H9 (cell line): ENCODE measurements around the gene MMEL1. TPM values are rescaled to one million over a fixed set of nuclear protein-coding genes. Genes with fewer than 3 reads are reported as not detected.

ENCODE experiments used
- DNase-seq: peaks from one replicate; pipeline ENCODE4 v3.0.0-alpha.2; 2017
- H2AFZ ChIP-seq: one replicate; pipeline ENCODE4 v1.6.1; 2013; ENCODE audit warnings: mild to moderate bottlenecking, low read length, control low read depth, moderate library complexity
- H2AK5ac ChIP-seq: 2 replicates; pipeline ENCODE4 v1.6.1; 2013; ENCODE audit warnings: low read length, control low read depth, mixed read lengths; ENCODE audit not compliant: insufficient read length
- H2BK120ac ChIP-seq: one replicate; pipeline ENCODE4 v1.6.1; 2013; ENCODE audit warnings: low read depth, mild to moderate bottlenecking, low read length, control low read depth, inconsistent platforms; ENCODE audit not compliant: poor library complexity, severe bottlenecking
- H2BK12ac ChIP-seq: 2 replicates; pipeline ENCODE4 v1.6.1; 2013; ENCODE audit warnings: low read length, control low read depth, mixed read lengths, low read depth; ENCODE audit not compliant: insufficient read length
- H2BK15ac ChIP-seq: 2 replicates; pipeline ENCODE4 v1.6.1; 2013; ENCODE audit warnings: low read depth, low read length, control low read depth
- H2BK20ac ChIP-seq: one replicate; pipeline ENCODE4 v1.6.1; 2013; ENCODE audit warnings: low read depth, mild to moderate bottlenecking, low read length, control low read depth, inconsistent platforms; ENCODE audit not compliant: poor library complexity, severe bottlenecking
- H2BK5ac ChIP-seq: 2 replicates; pipeline ENCODE4 v1.6.1; 2013; ENCODE audit warnings: low read length, control low read depth, mixed read lengths; ENCODE audit not compliant: insufficient read length
- H3K14ac ChIP-seq: 2 replicates; pipeline ENCODE4 v1.6.1; 2013; ENCODE audit warnings: low read length, control low read depth; ENCODE audit not compliant: insufficient read depth
- H3K18ac ChIP-seq: 2 replicates; pipeline ENCODE4 v1.6.1; 2013; ENCODE audit warnings: low read depth, mild to moderate bottlenecking, mixed read lengths, low read length, control low read depth; ENCODE audit not compliant: insufficient read length
- H3K23ac ChIP-seq: 2 replicates; pipeline ENCODE4 v1.6.1; 2013; ENCODE audit warnings: low read length, control low read depth, mixed read lengths, low read depth; ENCODE audit not compliant: insufficient read length
- H3K23me2 ChIP-seq: 2 replicates; pipeline ENCODE4 v1.6.1; 2013; ENCODE audit warnings: low read depth, mild to moderate bottlenecking, mixed read lengths, low read length, control low read depth; ENCODE audit not compliant: insufficient read length, poor library complexity, severe bottlenecking
- H3K27ac ChIP-seq: 2 replicates; pipeline ENCODE4 v1.5.1; 2013; ENCODE audit warnings: low read length, control low read depth, mixed read lengths, low read depth; ENCODE audit not compliant: insufficient read length
- H3K27me3 ChIP-seq: 2 replicates; pipeline ENCODE4 v1.6.1; 2013; ENCODE audit warnings: low read length, control low read depth, inconsistent platforms; ENCODE audit not compliant: insufficient read depth
- H3K4ac ChIP-seq: 2 replicates; pipeline ENCODE4 v1.6.1; 2013; ENCODE audit warnings: low read depth, mild to moderate bottlenecking, control low read depth, inconsistent platforms, low read length, moderate library complexity
- H3K4me1 ChIP-seq: 2 replicates; pipeline ENCODE4 v1.6.1; 2013; ENCODE audit warnings: low read length, control low read depth, inconsistent platforms; ENCODE audit not compliant: insufficient read depth
- H3K4me2 ChIP-seq: 2 replicates; pipeline ENCODE4 v1.6.1; 2013; ENCODE audit warnings: low read length, control low read depth, mixed read lengths; ENCODE audit not compliant: insufficient read length, insufficient read depth
- H3K56ac ChIP-seq: 2 replicates; pipeline ENCODE4 v1.6.1; 2013; ENCODE audit warnings: low read depth, mild to moderate bottlenecking, mixed read lengths, low read length, control low read depth; ENCODE audit not compliant: insufficient read length
- H3K79me1 ChIP-seq: 2 replicates; pipeline ENCODE4 v1.6.1; 2013; ENCODE audit warnings: low read depth, mild to moderate bottlenecking, moderate library complexity, low read length, control low read depth, inconsistent platforms; ENCODE audit not compliant: insufficient read depth, poor library complexity, severe bottlenecking
- H3K79me2 ChIP-seq: 2 replicates; pipeline ENCODE4 v1.6.1; 2013; ENCODE audit warnings: low read length, control low read depth, inconsistent platforms; ENCODE audit not compliant: insufficient read depth
- H3K9ac ChIP-seq: 2 replicates; pipeline ENCODE4 v1.6.1; 2013; ENCODE audit warnings: low read length, control low read depth, mixed read lengths; ENCODE audit not compliant: insufficient read length; ENCODE audit errors: extremely low read depth
- H3K9me3 ChIP-seq: one replicate; pipeline ENCODE4 v1.6.1; 2013; ENCODE audit warnings: low read depth, low read length, inconsistent platforms; ENCODE audit not compliant: control insufficient read depth
- H3T11ph ChIP-seq: one replicate; pipeline ENCODE4 v1.6.1; 2013; ENCODE audit warnings: mild to moderate bottlenecking, low read length, control low read depth, inconsistent platforms
- H4K20me1 ChIP-seq: one replicate; pipeline ENCODE4 v1.6.1; 2013; ENCODE audit not compliant: control insufficient read depth, insufficient read length, insufficient read depth
- H4K5ac ChIP-seq: 2 replicates; pipeline ENCODE4 v1.6.1; 2013; ENCODE audit warnings: low read depth, mild to moderate bottlenecking, mixed read lengths, low read length, control low read depth; ENCODE audit not compliant: insufficient read length
- H4K8ac ChIP-seq: replicated peaks from 2 replicates; pipeline ENCODE4 v1.6.1; 2013; ENCODE audit warnings: low read length, control low read depth, mixed read lengths, low read depth; ENCODE audit not compliant: insufficient read length
- H4K91ac ChIP-seq: 2 replicates; pipeline ENCODE4 v1.6.1; 2013; ENCODE audit warnings: low read depth, mild to moderate bottlenecking, moderate library complexity, mixed read lengths, low read length, control low read depth; ENCODE audit not compliant: insufficient read length
- H3K27ac Mint-ChIP-seq, 3 experiments: 2 replicates in 2 of 3; 3 replicates in 1 of 3; pipeline ENCODE4 v1.8.0; 2020 to 2021; ENCODE audit warnings: mixed read lengths in 3 of 3, mild to moderate bottlenecking in 1 of 3, moderate library complexity in 1 of 3
- H3K27me3 Mint-ChIP-seq: 2 replicates; pipeline ENCODE4 v1.8.0; 2021; ENCODE audit warnings: low read depth, mild to moderate bottlenecking, moderate library complexity, mixed read lengths
- H3K36me3 Mint-ChIP-seq, 3 experiments: 2 replicates in 2 of 3; 3 replicates in 1 of 3; pipeline ENCODE4 v1.8.0; 2020 to 2021; ENCODE audit warnings: low read depth in 3 of 3, mixed read lengths in 3 of 3; ENCODE audit not compliant: insufficient read depth in 1 of 3
- H3K4me1 Mint-ChIP-seq, 2 experiments: 2 replicates each; pipeline ENCODE4 v1.8.0; 2020; ENCODE audit warnings: mixed read lengths in 2 of 2
- H3K4me3 Mint-ChIP-seq, 2 experiments: 2 replicates in 1 of 2; 3 replicates in 1 of 2; pipeline ENCODE4 v1.8.0; 2020 to 2021; ENCODE audit warnings: mild to moderate bottlenecking in 2 of 2, mixed read lengths in 2 of 2, moderate library complexity in 1 of 2
- H3K9me3 Mint-ChIP-seq, 2 experiments: 2 replicates in 1 of 2; 3 replicates in 1 of 2; pipeline ENCODE4 v1.8.0; 2020; ENCODE audit warnings: mild to moderate bottlenecking in 2 of 2, mixed read lengths in 2 of 2, moderate library complexity in 1 of 2
- CTCF ChIP-seq: fragments of 200-600 bp; sonication (generic); conservative IDR thresholded peaks from 3 replicates; pipeline ENCODE4 v1.8.0; 2021; ENCODE audit warnings: antibody characterized with exemption, mild to moderate bottlenecking
- WGBS: extraction: QIAGEN DNeasy Blood & Tissue Kit; methylation state at CpG from one replicate; pipeline ENCODE4 v1.1.7; 2013; ENCODE audit warnings: missing lambda C conversion rate, low lambda C conversion rate, mixed read lengths; ENCODE audit not compliant: insufficient read length; ENCODE audit errors: extremely low coverage; 5-methylcytosine and 5-hydroxymethylcytosine counted together
- total RNA-seq: library from RNA; stranded (reverse); gene quantifications from 2 replicates; pipeline ENCODE4 v1.2.1, GENCODE V29; 2021

MMEL1 gene
- total RNA-seq, 1 experiment from 2014 or later: 0.42 TPM

GRCh38 chr1:2585318-2586092 lies 47.3 kb downstream of the MMEL1 start:
- Mint-ChIP-seq H3K27ac (peak overlapping the region in 2 of 3 experiments; percentile 68 to 85; a peak in 3 of 7 replicates), H3K4me1 (peaks cover 22 to 25% of the 10 kb centered on the region in 2 experiments), H3K36me3 (peaks cover 5 to 13% (median 10%) of the 10 kb centered on the region in 3 experiments; a peak in 6 of 7 replicates), H3K27me3 (peaks cover 4% of the 10 kb centered on the region), H3K9me3 (0 out of 5 replicates have a peak, but pooled peaks cover 0 to 3% of the 10 kb centered on the region in 2 experiments), H3K4me3 (peak overlapping the region; percentile 85 to 87)
- H3K9me3 ChIP-seq: no peaks in the 10 kb centered on the region
- no peak for TF ChIP-seq CTCF
- H3K4me2 ChIP-seq: peak overlapping the region; percentile 59
- H2AK5ac ChIP-seq: no peak overlapping the region
- no peaks in the 10 kb centered on the region; the same call in 1 of the 2 replicates for H3K4me1 ChIP-seq
- H2BK12ac ChIP-seq: no peak overlapping the region
- H2BK5ac ChIP-seq: no peak overlapping the region
- H3K14ac ChIP-seq: peak overlapping the region; percentile 44
- WGBS: no CpG with 5 or more reads among the region's 28 CpGs
- H2BK20ac ChIP-seq: no peak overlapping the region
- no peaks in the 10 kb centered on the region for H3K79me1 ChIP-seq
- H2BK15ac ChIP-seq: no peak overlapping the region
- H2AFZ ChIP-seq: no peak overlapping the region
- H2BK120ac ChIP-seq: no peak overlapping the region
- no peak overlapping the region for H3K4ac ChIP-seq
- no peak overlapping the region for H3T11ph ChIP-seq
- H4K20me1 ChIP-seq: no peaks in the 10 kb centered on the region
- no peaks in the 10 kb centered on the region for H3K27me3 ChIP-seq
- peaks cover 10% of the 10 kb centered on the region for H3K23me2 ChIP-seq
- no peaks in the 10 kb centered on the region for H3K79me2 ChIP-seq
- H4K91ac ChIP-seq: no peak overlapping the region
- H4K8ac ChIP-seq: no peak overlapping the region
- H3K27ac ChIP-seq: no peak overlapping the region
- no peak overlapping the region for H4K5ac ChIP-seq
- peak; percentile 52 for DNase-seq
- H3K9ac ChIP-seq: peak overlapping the region; percentile 53
- H3K23ac ChIP-seq: no peak overlapping the region
- no peak overlapping the region for H3K56ac ChIP-seq
- peak overlapping the region; percentile 13 for H3K18ac ChIP-seq
